ENCODE results near the gene SV2B.

Gene SV2B

DNA sequence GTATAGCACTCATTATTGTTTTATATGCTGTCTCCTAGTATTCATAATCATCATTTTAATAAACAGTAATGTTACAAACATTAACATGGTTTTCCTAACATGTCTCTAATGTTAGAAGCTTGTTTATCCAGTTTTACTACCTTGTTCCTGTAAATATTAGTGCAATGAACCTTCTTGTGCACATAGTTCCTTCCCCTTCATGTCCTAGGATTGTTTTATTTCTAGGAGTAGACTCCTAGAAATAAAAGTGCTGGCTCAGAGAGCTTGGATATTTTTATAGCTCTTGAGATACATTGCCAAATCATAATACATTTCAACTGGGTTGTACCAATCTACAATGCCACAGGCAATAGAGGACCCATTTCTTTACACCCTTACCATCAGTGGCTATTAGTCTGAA lies 161.3 kb downstream of the SV2B start:
- in situ Hi-C loops (cut with MboI; ENCODE audit: low sequenced_read_pairs): loop anchor here (25.0 kb wide), 1 partner anchor 299 kb away; the partner anchor contains the start of gene RCCD1

DNA sequence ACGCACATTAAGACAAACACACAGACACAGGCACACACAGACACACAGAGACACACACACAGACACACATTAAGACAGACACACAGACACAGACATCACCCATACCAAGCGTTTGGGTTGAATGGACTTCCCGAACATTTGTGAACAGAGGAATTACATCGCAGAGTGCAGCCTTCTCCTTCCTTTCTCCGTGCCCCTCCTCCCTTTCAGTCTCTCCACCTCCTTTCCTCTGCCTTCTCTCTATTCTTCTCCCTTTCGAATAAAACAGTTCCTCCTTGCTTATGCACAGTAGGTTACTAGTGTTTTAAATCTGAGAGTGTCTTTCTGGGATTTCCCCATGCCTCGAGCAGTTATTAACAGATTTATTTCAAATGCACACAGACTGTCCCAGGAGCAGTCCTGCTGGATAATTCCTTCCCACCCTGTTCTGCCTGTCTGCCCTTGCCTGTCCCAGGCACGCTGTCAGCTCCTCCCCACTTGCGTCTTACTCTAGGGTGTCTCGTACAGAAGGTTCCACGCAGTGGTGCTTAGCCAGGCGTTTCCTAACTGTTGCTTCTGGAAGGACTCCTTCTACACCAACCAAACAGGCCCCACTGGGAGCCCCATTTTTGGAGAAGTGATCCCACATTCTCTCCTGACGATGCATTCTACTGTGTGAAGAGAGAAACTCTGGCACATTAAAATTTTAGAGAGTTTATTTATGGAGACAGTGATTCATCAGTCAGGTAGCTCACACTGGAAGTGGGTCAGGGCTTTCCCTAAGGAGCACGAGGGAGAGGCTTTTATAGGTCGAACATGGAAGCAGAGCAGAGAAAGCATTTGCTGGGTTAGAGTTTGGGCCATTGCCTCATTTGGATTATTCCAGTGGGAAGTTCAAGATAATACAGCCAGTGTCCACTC lies 163.8 kb downstream of the SV2B start:
- in situ Hi-C loops (cut with MboI; ENCODE audit: low sequenced_read_pairs): loop anchor here (25.0 kb wide), 1 partner anchor 302 kb away; the partner anchor contains the start of gene RCCD1

DNA sequence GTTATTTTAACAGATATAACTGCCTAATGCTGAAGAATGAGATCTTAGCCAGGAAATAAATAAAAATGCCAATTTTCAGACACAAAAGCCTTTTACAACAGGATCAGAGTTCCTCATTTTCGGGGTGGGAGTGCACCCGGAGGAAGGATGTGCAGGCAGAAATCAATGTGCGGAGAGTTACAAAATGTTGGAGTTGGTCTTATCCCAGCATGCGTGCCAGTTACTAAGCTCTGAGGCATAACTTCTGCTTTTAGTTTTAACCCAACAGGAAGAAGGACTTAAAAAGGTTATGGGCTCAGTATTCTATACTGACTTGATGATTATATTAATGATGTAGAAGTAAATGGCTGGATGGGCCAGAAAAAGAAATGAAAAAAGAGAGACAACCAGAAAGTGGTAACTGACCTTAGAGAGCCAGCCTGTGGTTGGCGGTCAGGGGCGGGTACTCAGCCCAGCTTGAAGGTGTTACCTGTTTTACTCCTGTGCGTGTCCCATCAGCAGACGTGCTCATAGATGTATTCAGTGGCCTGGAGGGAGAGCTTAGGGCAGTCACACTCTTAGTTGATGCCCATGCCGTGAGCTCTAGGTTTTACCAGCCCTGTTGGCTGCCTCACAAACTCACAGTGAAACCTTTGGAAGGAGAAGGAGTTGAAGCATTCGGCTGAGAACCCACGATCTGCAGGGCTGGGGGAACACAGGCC lies 164.7 kb downstream of the SV2B start:
- in situ Hi-C loops (cut with MboI; ENCODE audit: low sequenced_read_pairs): loop anchor here (25.0 kb wide), 1 partner anchor 302 kb away; the partner anchor contains the start of gene RCCD1

DNA sequence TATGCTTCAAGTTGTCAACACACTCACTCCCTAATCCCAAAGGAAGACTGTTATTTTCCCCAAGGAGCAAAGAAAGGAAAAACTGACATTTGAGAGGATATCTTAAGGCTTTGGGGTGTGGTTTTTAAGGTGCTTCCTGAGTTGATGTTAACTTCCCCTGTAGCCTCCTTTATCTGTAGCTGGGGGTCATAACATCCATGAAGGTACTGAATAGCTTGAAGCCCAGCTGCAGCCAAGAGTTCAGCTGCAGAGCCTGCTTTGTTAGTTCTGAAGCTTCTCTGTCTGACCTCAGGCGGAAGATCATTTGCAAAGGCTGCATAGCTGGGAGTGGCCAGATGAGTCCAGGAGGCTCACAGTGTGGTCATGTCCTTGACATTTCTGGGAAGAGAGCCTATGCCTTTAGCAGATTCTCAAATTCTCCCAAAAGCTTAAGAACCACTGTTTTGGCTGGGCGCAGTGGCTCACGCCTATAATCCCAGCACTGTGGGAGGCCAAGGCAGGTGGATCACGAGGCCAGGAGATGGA lies 165.4 kb downstream of the SV2B start:
- in situ Hi-C loops (cut with MboI; ENCODE audit: low sequenced_read_pairs): loop anchor here (25.0 kb wide), 1 partner anchor 303 kb away; the partner anchor contains the start of gene RCCD1

DNA sequence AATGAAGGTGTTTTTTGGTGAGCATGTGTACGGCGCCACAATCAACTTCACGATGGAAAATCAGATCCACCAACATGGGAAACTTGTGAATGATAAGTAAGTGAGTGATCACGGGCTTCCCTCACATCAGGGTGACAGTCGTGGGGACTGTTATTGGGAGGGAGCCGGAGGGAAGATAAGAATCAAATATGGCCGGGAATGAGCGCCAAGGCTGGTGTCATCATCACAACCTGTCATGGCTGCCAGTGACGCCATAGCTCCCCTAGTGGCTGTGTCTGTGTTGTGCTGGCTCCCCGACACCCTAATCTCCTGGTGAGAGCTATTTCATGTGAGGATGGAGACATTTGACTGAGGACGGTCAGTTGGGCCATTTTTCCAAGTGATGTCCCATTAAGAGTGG lies 168.5 kb downstream of the SV2B start:
- in situ Hi-C loops (cut with MboI; ENCODE audit: low sequenced_read_pairs): loop anchor here (25.0 kb wide), 1 partner anchor 306 kb away; the partner anchor contains the start of gene RCCD1

DNA sequence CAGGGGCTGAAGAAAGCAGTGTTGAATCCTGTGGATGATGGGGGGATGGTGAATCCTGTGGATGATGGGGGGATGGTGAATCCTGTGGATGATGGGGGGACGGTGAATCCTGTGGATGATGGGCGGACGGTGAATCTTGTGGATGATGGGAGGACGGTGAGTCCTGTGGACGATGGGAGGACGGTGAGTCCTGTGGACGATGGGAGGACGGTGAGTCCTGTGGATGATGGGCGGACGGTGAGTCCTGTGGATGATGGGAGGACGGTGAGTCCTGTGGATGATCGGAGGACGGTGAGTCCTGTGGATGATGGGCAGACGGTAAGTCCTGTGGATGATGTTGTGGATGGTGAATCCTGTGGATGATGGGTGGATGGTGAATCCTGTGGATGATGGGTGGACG lies 170.7 kb downstream of the SV2B start:
- in situ Hi-C loops (cut with MboI; ENCODE audit: low sequenced_read_pairs): loop anchor here (5.0 to 25.0 kb wide), 2 partner anchors 213 to 308 kb away; partner anchors contain the start of gene RCCD1

DNA sequence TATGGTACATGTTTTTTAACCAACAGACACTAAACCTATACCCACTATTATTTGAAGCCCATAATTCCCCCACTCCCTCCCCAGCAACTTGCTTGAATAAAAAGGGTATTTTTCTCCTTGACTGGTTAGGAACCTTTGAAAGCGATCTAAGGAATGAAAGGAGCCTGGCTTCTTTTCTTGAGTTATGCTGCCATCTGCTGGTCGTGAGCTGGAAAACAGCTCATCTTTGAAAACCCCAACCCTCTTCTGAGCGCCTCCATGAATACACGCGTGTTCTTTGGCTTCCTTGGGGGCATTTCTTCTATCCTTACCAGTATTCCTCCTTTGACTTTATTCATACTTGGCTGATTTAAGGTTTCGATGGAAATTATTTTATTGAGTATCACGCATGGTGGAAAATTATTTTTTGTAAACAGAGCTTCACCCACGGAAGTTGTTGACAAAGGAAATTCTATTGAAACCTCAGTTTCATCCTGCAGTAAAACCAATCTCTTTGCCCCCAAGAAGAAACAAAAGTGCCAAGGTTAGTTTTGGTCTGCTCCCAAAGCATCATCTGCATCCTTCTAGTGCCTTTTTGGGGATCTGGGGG lies 171.6 kb downstream of the SV2B start:
- in situ Hi-C loops (cut with MboI; ENCODE audit: low sequenced_read_pairs): loop anchor here (5.0 to 25.0 kb wide), 2 partner anchors 214 to 309 kb away; partner anchors contain the start of gene RCCD1

DNA sequence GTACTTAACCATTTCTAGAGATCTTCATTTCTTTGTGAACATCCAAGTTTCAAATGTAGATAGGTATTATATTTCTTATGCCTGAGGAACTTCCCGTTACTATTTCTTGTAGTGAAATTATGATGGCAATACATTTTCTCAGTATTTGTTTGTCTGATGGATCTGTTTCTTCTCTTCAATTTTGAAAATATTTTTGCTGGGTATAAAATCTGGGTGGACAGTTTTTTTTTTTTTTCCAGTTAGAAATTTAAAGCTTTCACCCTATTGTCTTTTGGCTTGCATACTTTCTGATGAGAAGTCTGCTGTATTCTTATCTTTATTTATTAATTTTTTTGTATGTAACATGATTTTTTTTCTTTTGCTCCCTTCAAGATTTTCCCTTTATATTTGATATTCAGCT lies 175.8 kb downstream of the SV2B start:
- in situ Hi-C loops (cut with MboI; ENCODE audit: low sequenced_read_pairs): no loop called here

DNA sequence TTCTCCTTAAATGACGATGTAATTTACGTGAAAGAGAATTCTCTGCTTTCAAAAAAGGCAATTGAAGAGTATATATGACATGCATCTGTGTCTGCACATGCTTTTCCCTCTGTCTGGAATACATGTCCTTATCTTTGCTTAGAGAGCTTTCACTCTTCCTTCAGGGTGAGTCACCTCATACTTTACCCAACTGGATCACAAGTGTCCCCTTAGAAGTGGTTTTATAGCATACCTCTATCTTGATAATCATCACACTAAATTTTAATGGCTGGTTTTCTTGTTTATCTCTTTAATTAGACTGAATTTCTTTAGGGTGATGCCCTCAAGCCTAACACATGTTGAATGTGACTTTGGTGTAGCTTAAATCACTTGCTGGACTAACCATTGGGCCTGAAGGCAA lies 178.9 kb downstream of the SV2B start:
- in situ Hi-C loops (cut with MboI; ENCODE audit: low sequenced_read_pairs): no loop called here

DNA sequence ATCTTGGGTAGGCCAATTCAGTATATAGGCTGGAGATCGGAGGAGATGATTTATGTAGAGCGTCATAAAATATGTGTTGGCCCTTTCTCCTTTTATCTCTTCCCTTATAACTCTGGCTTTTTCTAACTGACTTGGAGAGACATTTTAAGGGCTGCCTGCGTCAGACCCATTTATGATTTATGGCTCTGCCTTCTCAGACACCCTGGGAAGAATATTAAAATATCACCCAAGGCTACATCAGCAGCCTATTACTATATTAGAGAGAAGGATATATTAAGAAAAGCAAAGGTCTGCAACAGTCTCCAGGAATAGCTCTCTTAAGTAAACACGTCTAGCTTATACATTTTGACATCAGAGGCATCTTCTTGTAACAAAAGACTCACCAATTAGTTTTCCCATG lies 179.4 kb downstream of the SV2B start:
- in situ Hi-C loops (cut with MboI; ENCODE audit: low sequenced_read_pairs): no loop called here

DNA sequence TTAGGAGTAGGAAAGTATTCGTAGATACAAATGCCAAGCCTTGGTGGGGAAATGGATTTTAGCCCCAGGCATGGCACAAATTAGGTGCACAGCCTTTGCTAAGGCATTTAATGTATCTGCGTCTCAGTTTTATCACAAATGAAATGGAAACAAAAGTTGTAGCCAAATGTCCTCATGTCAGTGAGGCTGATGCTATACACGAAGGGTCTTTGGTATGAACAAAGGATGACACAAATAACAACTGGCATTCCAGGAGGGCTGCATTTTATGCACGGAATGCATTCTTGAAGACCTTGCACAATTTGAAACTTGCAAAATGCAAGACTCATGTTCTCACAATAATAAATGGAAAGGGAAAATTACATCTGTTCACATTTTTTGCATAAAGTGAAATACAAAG lies 181.9 kb downstream of the SV2B start:
- in situ Hi-C loops (cut with MboI; ENCODE audit: low sequenced_read_pairs): no loop called here

DNA sequence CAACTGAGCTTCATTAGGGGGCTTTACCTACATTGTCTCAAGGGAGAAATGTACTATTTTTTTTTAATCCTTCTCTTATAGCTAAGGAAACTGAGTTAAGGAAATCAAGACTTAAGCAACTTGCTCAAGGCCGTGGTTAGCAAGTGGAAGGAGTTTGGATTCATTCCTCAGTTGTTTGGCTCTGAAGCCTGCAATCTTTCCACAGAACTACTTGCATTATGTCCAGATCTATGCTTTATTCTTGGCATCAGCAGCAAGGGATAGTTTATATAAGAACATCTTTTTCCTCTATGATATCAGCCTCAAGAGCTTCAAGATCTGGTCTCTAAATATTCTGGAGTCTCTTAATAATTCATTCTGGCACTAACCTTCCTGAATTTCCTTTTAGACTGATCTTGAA lies 182.4 kb downstream of the SV2B start:
- in situ Hi-C loops (cut with MboI; ENCODE audit: low sequenced_read_pairs): no loop called here

DNA sequence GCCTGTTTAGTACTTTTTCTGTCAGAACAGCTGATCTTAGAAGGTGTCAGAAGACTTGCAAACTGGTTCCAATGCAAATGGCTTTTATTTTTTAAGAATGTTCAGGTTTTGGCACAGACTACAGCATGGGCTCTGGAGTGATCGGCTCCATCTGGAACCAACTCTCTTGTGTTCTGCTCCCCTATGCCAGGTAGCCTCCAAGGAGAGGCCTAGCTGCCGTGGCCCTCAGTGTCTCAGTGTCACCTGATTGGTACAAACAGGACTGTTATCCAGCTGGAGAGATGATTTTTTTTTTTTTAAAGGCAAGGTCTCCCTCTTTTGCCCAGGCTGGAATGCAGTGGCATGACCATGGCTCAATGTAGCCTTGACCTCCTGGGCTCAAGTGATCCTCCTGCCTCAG lies 183.1 kb downstream of the SV2B start:
- in situ Hi-C loops (cut with MboI; ENCODE audit: low sequenced_read_pairs): no loop called here

DNA sequence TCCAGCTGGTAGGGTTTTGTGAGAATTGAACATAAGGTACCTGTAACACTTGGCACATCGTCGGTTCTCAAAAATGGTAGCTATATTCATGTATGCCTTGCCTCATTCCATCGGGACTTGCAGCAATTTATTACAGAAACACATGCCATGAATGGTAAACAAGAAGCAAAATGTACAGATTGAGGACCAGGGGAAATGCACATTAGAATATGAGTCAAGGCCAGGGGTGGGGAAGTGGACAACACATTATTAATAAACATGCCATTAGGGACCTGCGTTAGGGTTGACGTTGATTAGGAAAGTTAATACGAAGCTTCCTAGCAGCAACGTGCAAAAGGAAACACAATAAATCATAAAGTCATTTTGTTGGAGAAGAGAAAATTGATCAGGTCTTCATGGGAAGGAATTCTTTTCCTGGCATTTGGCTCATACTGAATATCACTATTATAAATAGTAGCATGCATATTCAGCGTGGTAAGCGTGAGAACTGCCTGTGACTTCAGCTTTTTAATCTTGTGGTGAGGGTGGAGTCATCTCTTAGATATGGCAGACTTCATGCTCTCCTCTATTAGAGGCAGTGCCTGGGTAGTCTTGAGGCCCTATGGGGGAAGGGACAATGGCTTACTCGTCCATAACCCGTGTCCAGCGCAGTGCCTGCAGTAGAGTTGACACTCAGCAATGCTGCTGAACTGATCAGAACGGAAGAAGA lies 184.9 kb downstream of the SV2B start:
- in situ Hi-C loops (cut with MboI; ENCODE audit: low sequenced_read_pairs): no loop called here

DNA sequence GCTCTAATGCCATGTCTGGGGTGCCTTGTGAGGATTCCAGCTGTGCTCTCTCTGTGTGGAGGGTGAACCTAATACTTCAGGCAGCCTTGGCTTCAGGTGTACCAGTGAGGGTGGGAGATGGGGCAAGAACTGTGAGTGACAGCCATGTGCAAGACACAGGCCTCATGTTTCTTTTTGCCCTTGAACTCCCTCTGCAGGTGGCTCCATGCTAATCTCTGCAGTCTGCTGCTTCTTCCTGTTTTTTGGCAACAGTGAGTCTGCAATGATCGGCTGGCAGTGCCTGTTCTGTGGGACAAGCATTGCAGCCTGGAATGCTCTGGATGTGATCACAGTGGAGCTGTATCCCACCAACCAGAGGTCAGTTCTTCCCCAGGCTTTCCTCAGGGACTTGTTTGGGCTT lies 189.3 kb downstream of the SV2B start:
- in situ Hi-C loops (cut with MboI; ENCODE audit: low sequenced_read_pairs): no loop called here

DNA sequence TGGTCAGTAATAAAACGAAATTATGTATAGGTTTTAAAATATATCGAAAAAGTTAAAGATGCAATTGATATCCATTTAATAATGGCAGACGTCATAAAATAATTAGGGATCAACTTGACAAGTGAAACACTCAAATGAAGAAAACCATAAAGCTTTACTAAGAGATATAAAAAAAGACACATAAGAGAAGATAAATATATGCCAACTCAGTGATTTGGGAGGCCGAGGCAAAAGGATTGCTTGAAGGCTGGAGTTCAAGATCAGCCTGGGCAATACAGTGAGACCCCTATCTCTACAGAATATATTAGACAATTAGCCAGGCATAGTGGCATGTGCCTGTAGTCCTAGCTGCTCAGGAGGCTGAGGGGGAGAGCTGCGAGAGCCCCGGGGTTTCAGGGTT lies 190.5 kb downstream of the SV2B start:
- in situ Hi-C loops (cut with MboI; ENCODE audit: low sequenced_read_pairs): no loop called here

DNA sequence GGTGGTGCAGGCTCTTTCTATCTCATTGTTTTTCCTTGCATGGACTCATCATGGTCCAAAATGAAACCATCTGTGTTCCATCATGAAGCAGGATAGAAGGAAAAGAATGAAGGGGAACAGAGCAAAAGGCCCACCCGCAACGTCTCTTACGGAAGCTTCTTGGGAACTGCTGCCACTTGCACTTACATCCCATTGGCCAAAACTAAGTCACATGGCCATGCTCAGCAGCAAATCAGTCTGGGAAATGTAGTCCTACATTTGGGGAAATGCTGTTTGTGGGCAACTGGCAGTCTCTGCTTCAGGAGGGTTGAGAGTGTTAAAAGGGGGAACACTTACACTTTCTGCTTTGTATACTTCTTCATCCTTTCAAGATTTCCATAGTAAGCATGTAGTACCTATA lies 191.6 kb downstream of the SV2B start:
- in situ Hi-C loops (cut with MboI; ENCODE audit: low sequenced_read_pairs): no loop called here

DNA sequence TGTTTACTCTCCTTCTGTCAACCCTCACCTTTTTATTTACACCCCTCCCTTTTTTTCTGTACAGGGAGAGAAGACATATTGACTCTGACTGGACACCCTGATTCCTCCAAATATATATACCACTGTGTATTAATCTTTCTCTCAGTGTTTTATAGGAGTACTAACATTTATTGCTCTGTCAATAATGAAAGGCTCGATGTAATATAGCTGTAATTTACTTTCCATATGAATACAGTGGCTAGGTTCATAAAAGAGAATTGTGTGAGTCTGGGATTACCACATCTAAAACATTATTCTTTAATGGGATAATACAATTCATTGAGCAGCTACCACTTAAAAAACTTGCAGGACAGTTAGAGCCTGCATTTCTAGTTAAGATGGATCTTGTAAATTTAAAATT lies 194.3 kb downstream of the SV2B start:
- in situ Hi-C loops (cut with MboI; ENCODE audit: low sequenced_read_pairs): no loop called here

DNA sequence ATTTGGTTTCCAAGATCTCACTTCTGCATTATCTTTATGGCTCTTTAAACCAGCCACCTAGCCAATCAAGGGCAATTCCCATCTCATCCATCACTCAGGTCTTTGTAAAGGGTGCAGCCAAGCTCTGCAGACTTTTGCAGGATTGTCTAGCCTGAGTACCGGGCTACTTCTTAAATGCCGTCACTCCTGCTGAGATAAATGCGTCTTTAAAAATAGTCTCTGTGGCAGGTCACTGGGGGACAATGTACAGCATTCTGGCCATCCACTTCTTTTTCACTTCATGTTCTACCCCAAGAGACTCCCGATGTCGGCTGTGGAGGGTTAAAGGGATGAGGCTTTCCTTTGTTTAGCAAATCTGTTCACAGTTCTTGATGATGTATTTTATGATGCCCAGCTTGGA lies 194.7 kb downstream of the SV2B start:
- in situ Hi-C loops (cut with MboI; ENCODE audit: low sequenced_read_pairs): no loop called here

DNA sequence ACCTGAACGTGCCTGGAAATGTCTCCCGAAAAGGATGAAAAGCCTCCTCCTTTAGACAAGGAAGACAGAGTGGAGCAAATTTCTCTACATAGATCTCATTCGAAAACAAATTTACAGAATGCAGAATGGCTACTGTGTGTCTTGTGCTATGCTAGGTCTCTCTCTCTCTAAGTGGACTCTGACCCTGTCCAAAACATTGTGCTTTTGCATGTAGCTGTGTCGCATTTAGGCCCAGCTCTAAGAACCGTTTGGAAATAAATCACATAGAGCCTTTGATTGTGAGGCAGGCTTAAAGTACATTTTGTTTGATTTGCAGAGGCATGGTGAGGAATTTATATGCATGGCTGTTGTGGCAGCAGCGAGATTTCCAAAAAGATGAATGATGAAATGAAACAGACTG lies 198.0 kb downstream of the SV2B start:
- in situ Hi-C loops (cut with MboI; ENCODE audit: low sequenced_read_pairs): no loop called here

Measured in HL-60/S4 treated with retinoic acid at 250 ng/mL for 4 days and 3 days (cell line).